GM12878 (cell line): ENCODE results near the gene PHKB. TPM values are rescaled to one million over a fixed set of nuclear protein-coding genes. Genes with fewer than 3 reads are reported as not detected.

Experiments
- ATAC-seq: fragments of 200-7000 bp; cut with Tn5 transposase; 3 replicates; pipeline ENCODE4 v1.9.1; 2020; ENCODE audit warnings: mild to moderate bottlenecking, moderate library complexity
- BruUV-seq: library from RNA; stranded (reverse); fragments of 400-500 nt; replicated peaks from 2 replicates; lab custom pipeline; 2021; lab: Mats Ljungman, UMichigan
- CTCF ChIA-PET: fragments of 300-600 bp; sonication (Branson Sonifier 250); formaldehyde crosslinking; extraction: SDS; loops from one replicate; lab custom pipeline; 2021; ENCODE audit warnings: inconsistent platforms; lab: Yijun Ruan, JAX
- POLR2A ChIA-PET: fragments of 350-600 bp; formaldehyde crosslinking; extraction: SDS; loops from one replicate; lab custom pipeline; 2021; ENCODE audit warnings: inconsistent platforms; lab: Charles Lee
- RAD21 ChIA-PET: fragments of 300-600 bp; sonication (Branson Sonifier 250); formaldehyde crosslinking; loops from one replicate; lab custom pipeline; 2023; ENCODE audit warnings: antibody characterized with exemption; ENCODE audit not compliant: unreplicated experiment; lab: Charles Lee
- SMC1A ChIA-PET: fragments of 300-600 bp; sonication (Branson Sonifier 250); formaldehyde crosslinking; loops from one replicate; lab custom pipeline; 2023; ENCODE audit not compliant: unreplicated experiment, uncharacterized antibody; lab: Charles Lee
- DNase-seq: peaks from one replicate; pipeline ENCODE4 v3.0.0-alpha.2; 2011; ENCODE audit warnings: low read depth, low spot score
- FAIRE-seq: peaks from 3 replicates; lab custom pipeline; 2011; peaks lifted over from hg19 to GRCh38; lab: Jason Lieb, UNC
- H2AFZ ChIP-seq: 2 replicates; pipeline ENCODE4 v1.6.0; 2011; ENCODE audit warnings: low read depth, low read length, control low read depth; ENCODE audit not compliant: control insufficient read depth
- H3K27ac ChIP-seq: 2 replicates; pipeline ENCODE4 v1.5.1; 2011; ENCODE audit warnings: control low read depth; ENCODE audit not compliant: control insufficient read depth, insufficient read depth
- H3K27me3 ChIP-seq, 2 experiments: replicated peaks in 1 of 2; 2 replicates each; pipeline versions ENCODE4 v1.6.0 to v1.6.1; 2011; ENCODE audit warnings: low read length in 1 of 2; ENCODE audit not compliant: control insufficient read depth in 2 of 2, insufficient read depth in 2 of 2
- H3K36me3 ChIP-seq, 2 experiments: 2 replicates each; pipeline ENCODE4 v1.5.1; 2011; ENCODE audit warnings: low read length in 1 of 2; ENCODE audit not compliant: control insufficient read depth in 2 of 2, insufficient read depth in 2 of 2
- H3K4me1 ChIP-seq: 2 replicates; pipeline ENCODE4 v1.6.1; 2011; ENCODE audit warnings: mild to moderate bottlenecking, low read length, moderate library complexity, mixed read lengths; ENCODE audit not compliant: control insufficient read depth, insufficient read depth
- H3K4me2 ChIP-seq: 2 replicates; pipeline ENCODE4 v1.6.0; 2011; ENCODE audit warnings: control low read depth; ENCODE audit not compliant: control insufficient read depth, insufficient read depth
- H3K4me3 ChIP-seq: fragments of 200-600 bp; sonication (generic); 2 replicates; pipeline ENCODE4 v1.5.1; 2016
- H3K79me2 ChIP-seq: 2 replicates; pipeline ENCODE4 v1.6.0; 2011; ENCODE audit warnings: low read length; ENCODE audit not compliant: control insufficient read depth, insufficient read depth
- H3K9ac ChIP-seq: 2 replicates; pipeline ENCODE4 v1.8.0; 2011; ENCODE audit warnings: low read length, control low read depth, mixed read lengths; ENCODE audit not compliant: control insufficient read depth, insufficient read depth
- H3K9me3 ChIP-seq: replicated peaks from 3 replicates; pipeline ENCODE4 v1.5.1; 2011; ENCODE audit warnings: mild to moderate bottlenecking, low read length; ENCODE audit not compliant: control insufficient read depth, insufficient read depth
- H4K20me1 ChIP-seq: 2 replicates; pipeline ENCODE4 v1.6.0; 2011; ENCODE audit not compliant: control insufficient read depth, insufficient read depth
- CHD1 ChIP-seq: IDR thresholded peaks from 2 replicates; pipeline ENCODE4 v1.6.1; 2012; ENCODE audit warnings: low read depth, low read length, improper control_type of control experiment
- E2F8 ChIP-seq: fragments of 450-650 bp; IDR thresholded peaks from 2 replicates; pipeline ENCODE4 v1.6.1; 2018; ENCODE audit warnings: mild to moderate bottlenecking, low read depth, moderate library complexity; ENCODE audit not compliant: partially characterized antibody
- EGR1 ChIP-seq, 2 experiments: IDR thresholded peaks; 1 replicate in 1 of 2; 2 replicates in 1 of 2; pipeline ENCODE4 v1.6.1; 2011 to 2012; ENCODE audit warnings: low read depth in 2 of 2, low read length in 2 of 2, borderline replicate concordance in 1 of 2, mild to moderate bottlenecking in 1 of 2, moderate library complexity in 1 of 2
- ETV6 ChIP-seq, 2 experiments: fragments of 450-650 bp in 1 of 2; IDR thresholded peaks in 1 of 2; conservative IDR thresholded peaks in 1 of 2; 2 replicates each; pipeline ENCODE4 v1.6.1; 2014; ENCODE audit warnings: antibody characterized with exemption in 1 of 2, borderline replicate concordance in 1 of 2, low read depth in 1 of 2, mild to moderate bottlenecking in 1 of 2, moderate library complexity in 1 of 2
- FOXK2 ChIP-seq: fragments of 450-650 bp; IDR thresholded peaks from 2 replicates; pipeline ENCODE4 v1.6.1; 2017; ENCODE audit warnings: mild to moderate bottlenecking, moderate library complexity
- GATAD2B ChIP-seq: fragments of 450-650 bp; conservative IDR thresholded peaks from 2 replicates; pipeline ENCODE4 v1.6.1; 2017; ENCODE audit warnings: low read depth, mild to moderate bottlenecking, moderate library complexity
- MXI1 ChIP-seq: fragments of 150-350 bp; IDR thresholded peaks from 2 replicates; pipeline ENCODE4 v1.6.1; 2011; ENCODE audit warnings: low read depth, mild to moderate bottlenecking, inconsistent platforms, low read length, improper control_type of control experiment
- NFYB ChIP-seq: IDR thresholded peaks from 2 replicates; pipeline ENCODE4 v1.6.1; 2011; ENCODE audit warnings: low read depth, mild to moderate bottlenecking, low read length, improper control_type of control experiment, moderate library complexity; ENCODE audit not compliant: insufficient read depth
- RUNX3 ChIP-seq: IDR thresholded peaks from 2 replicates; pipeline ENCODE4 v1.6.1; 2012; ENCODE audit warnings: low read length, inconsistent platforms
- SREBF2 ChIP-seq: IDR thresholded peaks from 2 replicates; pipeline ENCODE4 v1.6.1; 2012; ENCODE audit warnings: mild to moderate bottlenecking, low read length
- YBX1 ChIP-seq: fragments of 450-650 bp; IDR thresholded peaks from 2 replicates; pipeline ENCODE4 v1.6.1; 2016; ENCODE audit warnings: antibody characterized with exemption
- ZNF24 ChIP-seq: fragments of 450-650 bp; IDR thresholded peaks from 2 replicates; pipeline ENCODE4 v1.6.1; 2017; ENCODE audit warnings: antibody characterized with exemption, mild to moderate bottlenecking
- ZNF274 ChIP-seq: IDR thresholded peaks from one replicate; pipeline ENCODE4 v1.8.0; 2011; ENCODE audit not compliant: insufficient read length, insufficient read depth
- ZZZ3 ChIP-seq: IDR thresholded peaks from 2 replicates; pipeline ENCODE4 v1.6.1; 2011; ENCODE audit warnings: low read depth; ENCODE audit not compliant: control insufficient read depth, insufficient read length
- WGBS: methylation state at CpG from one replicate; pipeline ENCODE4 v1.1.6; 2016; ENCODE audit warnings: low lambda C conversion rate; ENCODE audit not compliant: insufficient replicate concordance, insufficient coverage; ENCODE audit errors: missing lambda C conversion rate; 5-methylcytosine and 5-hydroxymethylcytosine counted together
- in situ Hi-C: fragments of 300-500 bp; cut with MboI; formaldehyde crosslinking; loops from 9 replicates; pipeline ENCODE4 v1.14.3; 2018; ENCODE audit warnings: mixed read lengths
- intact Hi-C: fragments of 100-400 bp; cut with micrococcal nuclease; formaldehyde crosslinking; loops from one replicate; pipeline ENCODE4 v1.14.2; 2022; ENCODE audit not compliant: unreplicated experiment
- polyA plus RNA-seq, 11 experiments: library from polyadenylated mRNA; depleted of rRNA in 4 of 11; unstranded in 6 of 11; stranded (reverse) in 5 of 11; fragments of >200 nt; fragmentation: Nextera tagmentation in 4 of 11; fragmentation: Illumina TruSeq in 1 of 11; extraction: Ambion mirVana in 4 of 11; extraction: Trizol in 1 of 11; gene quantifications; 1 replicate in 1 of 11; 2 replicates in 10 of 11; pipeline versions ENCODE4 v1.2.1 to v1.2.3, GENCODE V29; 2011 to 2016; ENCODE audit warnings: inconsistent platforms in 2 of 11, missing spikeins in 2 of 11, low read depth in 1 of 11
- total RNA-seq, 4 experiments: library from RNA; depleted of rRNA in 3 of 4; stranded (reverse); fragments of >200 nt in 3 of 4; fragmentation: Illumina TruSeq in 1 of 4; extraction: Trizol in 1 of 4; gene quantifications; 2 replicates each; pipeline versions ENCODE4 v1.2.1 to v1.2.3, GENCODE V29; 2013 to 2021
- TF ChIP-seq, protein P1 (sequence below): IDR thresholded peaks from 2 replicates; pipeline ENCODE4 v1.6.1; 2012; ENCODE audit warnings: low read depth, low read length, improper control_type of control experiment

PHKB gene
- total and polyA plus RNA-seq, 10 of the 15 experiments (the other 5 are each of a cell fraction or from before 2014, with no cell fraction given) = 14.2 to 65.6 (median 37.0) TPM

DNA sequence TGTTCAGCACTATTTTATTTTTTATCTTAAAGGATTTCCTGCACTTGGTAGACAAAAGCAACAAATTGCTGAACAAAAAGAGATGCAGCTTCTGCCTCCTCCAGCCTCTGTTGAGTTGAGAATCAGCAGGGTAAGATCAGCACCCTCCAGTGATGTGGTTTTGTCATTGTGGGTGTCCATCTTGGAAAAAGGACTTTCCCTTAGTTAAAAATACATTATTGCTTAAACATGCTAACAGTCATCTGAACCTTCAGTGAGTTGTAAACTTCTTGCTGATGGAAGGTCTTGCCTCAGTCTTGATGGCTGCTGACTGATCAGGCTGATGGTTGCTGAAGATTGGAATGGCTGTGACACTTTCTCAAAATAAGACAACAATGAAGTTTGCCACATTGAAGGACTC, 101.2 kb downstream of the PHKB start:
- no peak for TF ChIP-seq ZNF24
- TF ChIP-seq RUNX3 = peak; percentile 19; the same call in 1 of the 2 replicates
- CTCF ChIA-PET = no interaction called here
- RAD21 ChIA-PET = interaction anchor here (1.6 kb wide), 1 partner anchor 69 kb away, joined by 3 read pairs; no protein-coding TSS in a partner anchor
- H3K27ac ChIP-seq = no peak overlapping the region
- no peaks in the 10 kb centered on the region for H3K27me3 ChIP-seq
- no peaks in the 10 kb centered on the region for H3K79me2 ChIP-seq
- no peak overlapping the region for H3K4me2 ChIP-seq
- no peak for ATAC-seq
- H2AFZ ChIP-seq = no peak overlapping the region
- BruUV-seq = no TSS peak
- H3K9me3 ChIP-seq = no peaks in the 10 kb centered on the region; the same call in 1 of the 3 replicates
- peaks cover 8% of the 10 kb centered on the region for H3K4me1 ChIP-seq
- H3K9ac ChIP-seq = no peak overlapping the region
- DNase-seq = no peak
- H3K4me3 ChIP-seq = no peak overlapping the region
- POLR2A ChIA-PET = no interaction called here
- H3K36me3 ChIP-seq = peaks cover 0 to 3% of the 10 kb centered on the region in 2 experiments; a peak in 1 of 4 replicates
- in situ Hi-C loops (no loop called here), intact Hi-C loops (no loop called here)
- H4K20me1 ChIP-seq = no peaks in the 10 kb centered on the region
- SMC1A ChIA-PET = interaction anchor here (1.9 kb wide), 1 partner anchor 96 kb away, joined by 4 read pairs; no protein-coding TSS in a partner anchor
- FAIRE-seq = no peak

DNA sequence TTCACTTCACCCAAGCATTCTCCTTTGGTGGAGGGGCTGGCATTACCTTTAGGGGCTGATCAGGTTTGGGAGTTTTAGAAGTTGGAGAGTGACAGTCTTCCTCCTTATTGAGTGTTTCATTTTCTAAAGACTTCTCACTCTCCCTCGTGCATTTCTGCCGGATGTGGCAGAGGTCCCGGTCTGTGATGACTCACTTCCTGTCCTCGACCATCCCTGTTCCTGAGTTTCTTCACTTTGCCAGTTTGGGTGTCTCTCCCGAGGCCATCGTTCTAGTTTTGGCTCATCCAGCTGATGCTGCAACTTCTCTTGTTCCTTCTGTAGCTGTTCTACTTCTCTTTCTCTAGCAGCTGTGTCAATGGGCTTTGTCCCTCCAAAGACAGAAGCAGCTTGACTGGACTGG, 104.3 kb downstream of the PHKB start:
- ChIA-PET SMC1A (no interaction called here), POLR2A (no interaction called here), RAD21 (no interaction called here), CTCF (interaction anchor here (0.5 kb wide), 1 partner anchor 9 kb away, joined by 3 read pairs; no protein-coding TSS in a partner anchor)
- DNase-seq (no peak), FAIRE-seq (peak; percentile 66), ATAC-seq (peak; percentile 40; the same call in 1 of the 3 replicates)
- peaks cover 15% of the 10 kb centered on the region for H3K4me1 ChIP-seq
- H4K20me1 ChIP-seq = no peaks in the 10 kb centered on the region
- BruUV-seq = no TSS peak
- in situ Hi-C loops = no loop called here
- no peaks in the 10 kb centered on the region for H3K27me3 ChIP-seq
- H2AFZ ChIP-seq = peak overlapping the region; percentile 24; the same call in 1 of the 2 replicates
- H3K4me3 ChIP-seq = no peak overlapping the region
- no peak overlapping the region for H3K9ac ChIP-seq
- 17% methylated on average over 6 of the region's 6 CpGs for WGBS
- H3K9me3 ChIP-seq = no peaks in the 10 kb centered on the region; the same call in 1 of the 3 replicates
- intact Hi-C loops = no loop called here
- H3K36me3 ChIP-seq = peaks cover 0 to 3% of the 10 kb centered on the region in 2 experiments; a peak in 1 of 4 replicates
- peak overlapping the region; percentile 47 for H3K4me2 ChIP-seq
- peak overlapping the region; percentile 56 for H3K27ac ChIP-seq
- no peaks in the 10 kb centered on the region; the same call in none of the 2 replicates for H3K79me2 ChIP-seq
- TF ChIP-seq MXI1 (no peak), CHD1 (no peak), EGR1 (IDR thresholded peaks at IDR 0.05; ENCODE audit: borderline replicate concordance in 1 of 2, low read depth in 2 of 2, low read length in 2 of 2) (no peak), FOXK2 (no peak), ZZZ3 (no peak), SREBF2 (no peak), ZNF274 (no peak), E2F8 (no peak), NFYB (no peak), YBX1 (no peak), GATAD2B (no peak), ETV6 (conservative IDR thresholded peaks at IDR 0.05 in 1 of 2, IDR thresholded peaks at IDR 0.05 in 1 of 2; ENCODE audit: borderline replicate concordance in 1 of 2, low read depth in 1 of 2) (no peak; a peak in 1 of 4 replicates)
- TF ChIP-seq, protein P1, sequence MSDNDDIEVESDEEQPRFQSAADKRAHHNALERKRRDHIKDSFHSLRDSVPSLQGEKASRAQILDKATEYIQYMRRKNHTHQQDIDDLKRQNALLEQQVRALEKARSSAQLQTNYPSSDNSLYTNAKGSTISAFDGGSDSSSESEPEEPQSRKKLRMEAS = no peak
